Activated CD8-positive, alpha-beta memory T cell treated with anti-CD3 and anti-CD28 coated beads, Interleukin-2, amount 10 ng/mL, durations not matched to agents 7 days and 5 days (primary cell): ENCODE measurements around the gene PTMS. TPM values are rescaled to one million over a fixed set of nuclear protein-coding genes. Genes with fewer than 3 reads are reported as not detected.
"Not testable (repeated sequence)": the region's sequence is repeated elsewhere in the genome, so short reads cannot be mapped to it uniquely, and the experiment has no call there.

Experiments
- ATAC-seq: fragments of 150-1000 bp; cut with Tn5 transposase; one replicate; pipeline ENCODE4 v1.10.0; 2021; ENCODE audit warnings: moderate library complexity
- CTCF ChIA-PET: fragments of 350-600 bp; sonication (Branson Sonifier 250); formaldehyde crosslinking; loops from one replicate; lab custom pipeline; 2021; ENCODE audit warnings: antibody characterized with exemption; lab: Charles Lee
- DNase-seq: peaks from one replicate; pipeline ENCODE4 v3.0.0-alpha.2; 2020
- H3K27ac Mint-ChIP-seq: one replicate; pipeline ENCODE4 v1.8.0; 2021; ENCODE audit warnings: mild to moderate bottlenecking, mixed read lengths
- H3K27me3 Mint-ChIP-seq: one replicate; pipeline ENCODE4 v1.8.0; 2021; ENCODE audit warnings: mixed read lengths
- H3K36me3 Mint-ChIP-seq: one replicate; pipeline ENCODE4 v1.8.0; 2021; ENCODE audit warnings: mild to moderate bottlenecking, mixed read lengths
- H3K4me1 Mint-ChIP-seq: one replicate; pipeline ENCODE4 v1.8.0; 2021; ENCODE audit warnings: mixed read lengths
- H3K4me3 Mint-ChIP-seq: one replicate; pipeline ENCODE4 v1.8.0; 2021; ENCODE audit warnings: mild to moderate bottlenecking, moderate library complexity, mixed read lengths
- H3K9me3 Mint-ChIP-seq: one replicate; pipeline ENCODE4 v1.8.0; 2022; ENCODE audit warnings: low read depth, mixed read lengths
- total RNA-seq, 2 experiments: library from RNA; stranded (reverse); gene quantifications; one replicate each; pipeline ENCODE4 v1.2.3, GENCODE V29; 2021

The PTMS gene
- total RNA-seq, 2 experiments from 2014 or later, result 131 to 142 TPM

DNA sequence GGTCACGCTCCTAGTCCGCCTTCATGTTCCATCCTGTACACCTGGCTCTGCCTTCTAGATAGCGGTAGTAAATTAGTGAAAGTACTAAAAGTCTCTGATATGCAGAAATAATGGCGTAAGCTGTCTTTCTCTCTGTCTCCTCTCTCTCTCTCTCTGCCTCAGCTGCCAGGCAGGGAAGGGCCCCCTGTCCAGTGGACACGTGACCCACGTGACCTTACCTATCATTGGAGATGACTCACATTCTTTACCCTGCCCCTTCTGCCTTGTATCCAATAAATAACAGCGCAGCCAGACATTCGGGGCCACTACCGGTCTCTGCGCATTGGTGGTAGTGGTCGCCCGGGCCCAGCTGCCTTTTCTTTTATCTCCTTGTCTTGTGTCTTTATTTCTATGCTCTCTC is 24.1 kb upstream of the PTMS start:
- H3K27ac Mint-ChIP-seq, H3K9me3 Mint-ChIP-seq, H3K36me3 Mint-ChIP-seq, ATAC-seq, H3K27me3 Mint-ChIP-seq, DNase-seq, H3K4me3 Mint-ChIP-seq: not testable (repeated sequence)
- CTCF ChIA-PET, result interaction anchor here (0.9 to 2.7 kb wide), 2 partner anchors 11 to 36 kb away, joined by 3 to 8 read pairs; partner anchors contain the start of gene MLF2
- H3K4me1 Mint-ChIP-seq, result peaks cover 14% of the 10 kb centered on the region

DNA sequence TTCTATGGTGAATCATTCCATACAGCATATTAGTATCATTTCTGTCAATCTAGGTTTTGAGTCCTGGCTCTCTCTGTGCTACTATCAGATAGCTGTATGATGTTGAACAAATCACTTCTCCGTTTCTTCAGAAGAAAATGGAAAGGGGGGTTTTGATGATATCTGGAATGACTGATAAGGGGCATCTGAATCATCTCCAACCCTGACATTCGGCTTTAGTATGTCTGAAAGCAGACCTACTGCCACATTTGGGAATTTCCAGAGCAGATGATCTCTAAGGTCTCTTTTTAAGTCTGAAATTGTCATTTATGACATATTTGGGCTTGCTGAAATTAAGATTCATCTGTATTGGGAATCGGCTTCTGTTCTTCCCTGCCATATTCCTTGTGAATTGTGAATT is 23.3 kb upstream of the PTMS start:
- peaks cover 12% of the 10 kb centered on the region for H3K36me3 Mint-ChIP-seq
- H3K27ac Mint-ChIP-seq, result no peak overlapping the region
- H3K9me3 Mint-ChIP-seq, result peaks cover 3% of the 10 kb centered on the region
- H3K27me3 Mint-ChIP-seq, result no peaks in the 10 kb centered on the region
- ATAC-seq, result no peak
- H3K4me3 Mint-ChIP-seq, result no peak overlapping the region
- CTCF ChIA-PET, result interaction anchor here (0.7 to 2.7 kb wide), 3 partner anchors 10 to 1136 kb away, joined by 3 to 8 read pairs (median 3); partner anchors contain the start of gene MLF2
- DNase-seq, result no peak
- H3K4me1 Mint-ChIP-seq, result peaks cover 14% of the 10 kb centered on the region

DNA sequence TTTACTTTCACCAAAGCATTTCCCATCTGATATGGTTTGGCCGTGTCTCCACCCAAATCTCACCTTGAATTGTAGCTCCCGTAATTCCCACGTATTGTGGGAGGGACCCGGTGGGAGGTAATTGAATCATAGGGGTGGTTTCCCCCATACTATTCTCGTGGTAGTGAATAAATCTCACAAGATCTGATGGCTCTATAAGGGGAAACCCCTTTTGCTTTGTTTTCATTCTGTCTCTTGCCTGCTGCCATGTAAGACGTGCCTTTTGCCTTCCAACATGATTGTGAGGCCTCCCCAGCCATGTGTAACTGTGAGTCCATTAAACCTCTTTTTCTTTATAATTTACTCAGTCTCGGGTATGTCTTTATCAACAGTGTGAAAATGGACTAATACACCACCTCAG is 22.9 kb upstream of the PTMS start:
- H3K9me3 Mint-ChIP-seq, ATAC-seq, H3K4me3 Mint-ChIP-seq, DNase-seq, H3K27ac Mint-ChIP-seq, H3K27me3 Mint-ChIP-seq: not testable (repeated sequence)
- peaks cover 14% of the 10 kb centered on the region for H3K4me1 Mint-ChIP-seq
- H3K36me3 Mint-ChIP-seq, result peaks cover 17% of the 10 kb centered on the region
- CTCF ChIA-PET, result interaction anchor here (0.7 to 2.7 kb wide), 3 partner anchors 9 to 1136 kb away, joined by 3 to 8 read pairs (median 3); partner anchors contain the start of gene MLF2

DNA sequence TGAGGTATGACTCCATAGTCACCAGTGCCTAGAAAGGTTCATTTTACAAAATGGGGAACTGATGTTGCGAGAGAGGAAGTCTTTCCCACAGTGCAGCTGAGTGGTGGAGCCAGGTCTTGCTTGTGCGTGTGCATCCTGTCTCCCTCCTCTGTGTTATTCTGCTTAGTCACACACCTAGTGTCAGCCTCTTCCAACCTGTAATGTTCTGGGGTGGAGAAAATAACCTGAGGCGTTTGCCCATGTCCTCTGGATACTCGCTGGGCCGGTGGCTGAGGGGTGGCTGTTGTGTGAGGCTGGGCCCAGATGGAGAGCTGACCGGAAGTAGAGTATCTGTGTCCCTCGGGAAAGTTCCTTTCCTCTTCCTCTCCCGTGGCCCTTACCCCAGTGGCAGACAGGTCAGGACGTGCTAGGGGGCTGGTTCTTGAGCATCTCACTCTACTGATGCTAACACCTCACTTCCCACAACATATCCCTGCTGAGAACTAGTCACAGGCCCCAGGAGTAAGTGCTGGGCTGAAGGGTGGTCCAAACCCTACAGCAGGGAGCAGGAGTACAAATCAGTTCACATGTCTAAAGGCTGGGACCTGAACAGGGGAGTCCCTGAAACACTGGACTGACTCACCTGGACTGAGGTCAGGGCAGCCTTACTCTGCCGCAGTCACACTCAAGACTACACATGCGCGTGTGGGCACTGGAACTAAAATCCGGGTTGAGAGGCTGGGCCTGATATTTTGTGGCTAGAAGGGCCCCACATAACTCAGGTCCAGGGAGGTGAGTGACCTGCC is 20.2 kb upstream of the PTMS start:
- H3K36me3 Mint-ChIP-seq, result peaks cover 28% of the 10 kb centered on the region
- H3K27ac Mint-ChIP-seq, result peak overlapping the region; percentile 64
- peaks cover 19% of the 10 kb centered on the region for H3K4me1 Mint-ChIP-seq
- CTCF ChIA-PET, result interaction anchor here (0.8 to 1.8 kb wide), 3 partner anchors 9 to 88 kb away, joined by 3 to 5 read pairs (median 4); no protein-coding TSS in a partner anchor
- no peak overlapping the region for H3K4me3 Mint-ChIP-seq
- no peaks in the 10 kb centered on the region for H3K27me3 Mint-ChIP-seq
- H3K9me3 Mint-ChIP-seq, result peaks cover 3% of the 10 kb centered on the region
- ATAC-seq (peak; percentile 78), DNase-seq (no peak)

DNA sequence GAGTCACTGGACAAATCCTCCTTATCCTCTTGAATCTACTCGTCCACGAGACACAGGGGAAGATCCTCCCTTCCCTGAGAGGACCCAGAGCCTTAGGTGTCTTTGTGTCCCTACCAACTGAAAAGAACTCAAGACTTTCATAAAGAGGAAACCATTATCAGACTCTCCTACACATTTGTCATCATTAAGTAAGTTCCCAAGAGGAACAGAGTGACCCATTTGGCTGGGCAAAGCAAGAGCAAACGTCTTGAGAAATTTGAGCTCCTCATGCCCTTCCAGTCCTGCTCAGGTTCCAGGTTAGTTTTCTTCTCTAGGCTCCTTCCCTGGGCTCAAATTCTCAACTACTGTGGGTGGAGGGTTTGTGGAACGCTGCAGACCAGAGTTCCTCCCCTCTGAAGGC is 18.9 kb upstream of the PTMS start:
- DNase-seq, result no peak
- Mint-ChIP-seq H3K4me3 (no peak overlapping the region), H3K4me1 (peaks cover 29% of the 10 kb centered on the region), H3K27ac (peak overlapping the region; percentile 39), H3K36me3 (peaks cover 29% of the 10 kb centered on the region), H3K9me3 (peaks cover 3% of the 10 kb centered on the region), H3K27me3 (no peaks in the 10 kb centered on the region)
- CTCF ChIA-PET, result interaction anchor here (0.8 to 1.3 kb wide), 2 partner anchors 31 to 85 kb away, joined by 3 to 4 read pairs; no protein-coding TSS in a partner anchor
- no peak for ATAC-seq

DNA sequence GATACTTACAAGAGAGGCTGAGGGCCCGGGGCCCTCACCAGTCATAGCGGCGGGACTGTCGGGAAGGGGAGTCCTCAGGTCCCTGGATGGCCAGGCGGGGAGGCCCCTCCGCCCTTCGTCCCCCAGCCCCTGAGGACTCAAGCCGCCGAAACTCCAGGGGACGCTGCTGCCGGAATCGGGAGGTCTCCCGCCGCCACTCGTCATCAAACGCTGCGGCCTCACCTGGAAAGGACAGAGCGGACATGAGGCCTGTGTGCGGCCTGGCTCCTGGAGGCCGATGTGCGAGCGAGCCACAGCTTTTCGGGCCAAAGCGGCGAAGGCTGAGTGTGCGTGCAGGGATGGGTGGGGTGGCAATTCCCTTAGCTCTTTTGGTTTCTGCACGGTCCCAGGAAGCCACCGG is 17.4 kb upstream of the PTMS start:
- Mint-ChIP-seq H3K27ac (no peak overlapping the region), H3K9me3 (no peaks in the 10 kb centered on the region), H3K36me3 (peaks cover 24% of the 10 kb centered on the region), H3K4me1 (peaks cover 35% of the 10 kb centered on the region), H3K27me3 (no peaks in the 10 kb centered on the region), H3K4me3 (no peak overlapping the region)
- CTCF ChIA-PET, result no interaction called here
- DNase-seq, result no peak
- ATAC-seq, result no peak

DNA sequence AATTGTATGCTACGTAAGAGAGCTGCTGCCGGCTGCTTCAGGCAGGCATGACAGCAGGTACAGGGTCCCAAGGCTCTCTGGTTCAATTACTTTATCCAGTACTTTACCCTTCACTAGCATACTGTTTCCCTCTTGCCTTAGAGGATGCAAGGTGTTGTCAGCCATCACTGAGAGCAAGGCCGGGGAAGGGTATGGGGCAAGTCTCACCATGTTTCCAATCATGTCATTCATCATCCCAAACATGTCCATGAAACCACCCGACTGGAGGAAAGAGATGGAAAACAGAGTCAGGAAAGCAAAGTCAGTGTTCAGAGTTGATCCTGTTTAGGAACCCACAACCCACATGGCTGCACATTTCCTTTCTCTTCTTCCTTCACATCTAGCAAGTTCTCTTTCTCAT is 15.7 kb upstream of the PTMS start:
- Mint-ChIP-seq H3K4me3 (no peak overlapping the region), H3K27me3 (no peaks in the 10 kb centered on the region), H3K9me3 (no peaks in the 10 kb centered on the region), H3K36me3 (peaks cover 24% of the 10 kb centered on the region), H3K27ac (peak overlapping the region; percentile 6), H3K4me1 (peaks cover 29% of the 10 kb centered on the region)
- no peak for ATAC-seq
- DNase-seq, result no peak
- CTCF ChIA-PET, result interaction anchor here (6.1 to 6.3 kb wide), 2 partner anchors 22 to 30 kb away, joined by 98 to 117 read pairs; partner anchors contain the start of gene LAG3

DNA sequence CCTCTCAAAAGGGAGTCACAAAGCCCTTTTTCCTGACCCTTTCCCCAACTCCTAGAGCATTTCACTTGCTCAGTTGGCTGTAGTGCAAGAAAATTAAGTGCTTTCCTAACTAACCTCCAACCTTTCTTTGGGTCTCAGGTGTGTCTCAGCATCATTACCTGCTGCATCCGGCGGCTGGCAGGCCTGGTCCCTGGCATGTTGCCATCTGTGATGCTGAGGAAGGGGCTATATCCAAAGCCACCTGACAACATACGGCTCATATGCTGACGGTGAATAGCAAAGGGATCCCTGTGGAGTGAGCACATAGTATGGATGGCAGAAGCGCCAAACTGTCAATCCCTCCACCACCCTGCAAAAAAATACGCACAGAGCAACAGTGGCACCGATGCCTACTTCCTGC is 14.4 kb upstream of the PTMS start:
- DNase-seq (no peak), ATAC-seq (no peak)
- peak overlapping the region; percentile 90 for H3K4me3 Mint-ChIP-seq
- peaks cover 24% of the 10 kb centered on the region for H3K36me3 Mint-ChIP-seq
- CTCF ChIA-PET, result interaction anchor here (1.3 to 9.9 kb wide), 16 partner anchors 9 to 139 kb away, joined by 5 to 120 read pairs (median 24); partner anchors contain the start of genes CDCA3, COPS7A, GPR162 and LAG3
- H3K9me3 Mint-ChIP-seq, result no peaks in the 10 kb centered on the region
- peaks cover 22% of the 10 kb centered on the region for H3K4me1 Mint-ChIP-seq
- peak overlapping the region; percentile 98 for H3K27ac Mint-ChIP-seq
- no peaks in the 10 kb centered on the region for H3K27me3 Mint-ChIP-seq

DNA sequence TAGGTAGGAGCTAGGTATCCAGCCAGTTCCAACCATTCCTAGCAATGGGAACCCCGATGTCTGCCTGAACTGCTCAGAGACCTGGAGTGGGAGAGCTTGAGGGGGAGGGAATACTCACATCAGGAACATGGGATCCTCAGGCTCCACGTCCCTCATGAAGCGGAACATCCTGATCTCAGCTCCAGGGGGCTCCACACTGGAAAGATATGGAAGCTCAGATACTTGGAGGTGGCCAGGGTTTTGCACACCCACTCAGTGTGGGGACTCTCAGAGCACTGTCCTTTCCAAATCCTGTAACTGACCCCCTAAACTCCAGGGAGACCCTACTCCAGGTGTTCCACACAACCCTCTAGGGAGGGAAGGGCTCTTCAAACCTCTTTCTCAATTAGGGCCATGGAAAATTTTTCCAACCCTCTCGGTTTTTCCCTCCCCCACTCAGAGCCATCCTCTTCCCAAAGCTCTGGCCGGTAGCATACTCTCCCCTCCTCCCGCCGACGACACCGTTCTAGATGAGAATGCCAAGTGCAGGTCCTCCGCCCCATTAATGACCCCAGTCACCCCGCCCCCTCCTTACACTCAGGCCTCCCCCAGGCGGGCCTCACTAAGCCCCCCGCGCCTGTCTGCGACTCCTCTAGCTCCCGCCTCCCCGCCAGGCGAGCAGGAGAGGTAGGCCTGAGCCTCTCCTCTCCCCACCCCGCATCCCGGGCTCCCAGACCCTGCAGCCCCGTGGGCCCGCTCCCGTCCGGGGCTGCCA is 13.8 kb upstream of the PTMS start:
- ATAC-seq (peak; percentile 3), DNase-seq (peak; percentile 64)
- Mint-ChIP-seq H3K27ac (peak overlapping the region; percentile 98), H3K36me3 (peaks cover 21% of the 10 kb centered on the region), H3K4me1 (peaks cover 22% of the 10 kb centered on the region), H3K27me3 (peaks cover 2% of the 10 kb centered on the region), H3K9me3 (no peaks in the 10 kb centered on the region), H3K4me3 (peak overlapping the region; percentile 90)
- CTCF ChIA-PET, result interaction anchor here (0.8 to 9.9 kb wide), 31 partner anchors 9 to 215 kb away, joined by 3 to 120 read pairs (median 9); partner anchors contain the start of genes CDCA3, COPS7A, GNB3 and GPR162

DNA sequence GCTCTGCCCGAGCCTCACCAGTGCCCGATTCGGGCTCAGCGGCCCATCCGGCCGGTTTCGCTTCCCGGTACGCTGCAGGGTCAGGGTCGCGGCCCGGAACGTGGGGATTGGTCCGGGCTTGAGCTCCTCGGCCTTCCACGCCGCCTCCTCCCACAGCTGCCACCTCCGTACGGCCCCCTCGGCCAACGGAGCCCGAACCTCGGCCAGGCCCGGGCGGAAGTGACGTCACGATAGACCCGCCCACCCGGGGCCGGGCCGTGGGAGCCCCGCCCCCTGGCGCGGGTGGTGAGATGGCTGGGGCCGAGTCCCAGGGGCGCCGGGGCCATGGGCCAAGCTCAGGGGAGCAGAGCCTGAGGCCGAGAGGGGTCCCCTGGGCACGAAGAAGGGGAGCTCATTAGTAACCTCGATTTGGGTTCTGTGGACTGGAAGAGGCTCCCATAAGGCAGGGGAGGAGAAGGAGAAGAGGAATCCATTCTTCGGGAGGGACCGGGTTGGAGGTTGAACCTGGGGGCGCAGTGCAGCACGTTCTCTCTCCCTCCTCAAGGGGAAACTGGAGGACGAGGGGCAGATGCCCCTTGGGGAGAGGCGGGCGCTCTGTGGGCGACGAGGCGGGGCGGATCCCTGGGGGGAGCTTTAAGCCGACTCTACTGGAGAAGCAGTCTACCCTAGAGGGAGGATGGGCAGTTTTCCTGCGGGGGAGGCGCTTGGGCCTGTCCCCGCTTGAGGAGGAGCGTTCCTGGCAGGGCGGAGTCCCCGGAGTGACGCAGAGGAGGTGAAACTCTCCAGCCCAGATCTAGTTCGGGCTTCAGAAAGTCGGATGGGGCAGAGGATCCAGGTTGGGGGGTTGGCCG is 13.0 kb upstream of the PTMS start, which contains the start of gene MLF2:
TSS of gene MLF2 (minus strand) at position 221 of the 851 bp plus-strand sequence. CDS start 807 bp downstream, outside the sequence.
- peak within 1 kb of the TSS; percentile 98 for H3K27ac Mint-ChIP-seq
- peaks cover 14% of the 10 kb centered on the region for H3K36me3 Mint-ChIP-seq
- CTCF ChIA-PET, result interaction anchor here (0.8 to 9.9 kb wide), 41 partner anchors 10 to 327 kb away, joined by 3 to 120 read pairs (median 8); partner anchors contain the start of genes CDCA3, COPS7A, GNB3 and GPR162
- ATAC-seq (peak; percentile 92), DNase-seq (peak; percentile 99)
- peak within 1 kb of the TSS; percentile 90 for H3K4me3 Mint-ChIP-seq
- no peaks in the 10 kb centered on the region for H3K9me3 Mint-ChIP-seq
- H3K4me1 Mint-ChIP-seq, result peaks cover 25% of the 10 kb centered on the region
- peaks cover 2% of the 10 kb centered on the region for H3K27me3 Mint-ChIP-seq

DNA sequence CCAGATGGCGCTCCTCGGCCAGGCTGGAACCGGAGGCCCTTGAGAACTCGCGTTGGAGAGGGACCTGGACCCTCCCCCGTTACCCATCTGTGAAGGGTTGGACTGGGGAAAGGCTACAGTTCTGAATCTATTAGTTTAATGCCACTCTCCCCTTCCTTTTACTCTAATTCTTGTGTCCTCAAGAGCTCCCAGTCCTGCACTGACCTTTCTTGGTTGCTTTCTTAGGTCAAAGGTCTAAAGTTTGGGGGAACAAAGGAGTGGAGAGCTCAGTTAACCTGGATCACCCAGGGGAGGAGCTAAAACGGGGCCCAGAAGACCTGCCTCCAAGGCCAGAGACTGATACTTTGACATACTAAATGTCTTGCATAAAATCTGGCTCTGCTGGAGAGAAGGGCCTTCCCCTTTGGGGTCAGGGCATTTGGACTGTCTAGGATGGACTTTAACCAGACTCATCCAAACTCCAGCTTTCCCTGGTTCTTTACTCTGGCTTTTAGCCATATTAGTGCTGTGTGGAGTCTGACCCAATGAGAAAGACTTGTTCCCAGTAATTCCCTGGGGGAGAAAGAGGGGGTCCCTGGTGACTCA is 12.3 kb upstream of the PTMS start:
- H3K9me3 Mint-ChIP-seq, result no peaks in the 10 kb centered on the region
- H3K27me3 Mint-ChIP-seq, result peaks cover 2% of the 10 kb centered on the region
- H3K4me1 Mint-ChIP-seq, result peaks cover 31% of the 10 kb centered on the region
- peaks cover 10% of the 10 kb centered on the region for H3K36me3 Mint-ChIP-seq
- DNase-seq (no peak), ATAC-seq (no peak)
- peak overlapping the region; percentile 90 for H3K4me3 Mint-ChIP-seq
- CTCF ChIA-PET, result interaction anchor here (1.0 to 9.9 kb wide), 34 partner anchors 9 to 328 kb away, joined by 3 to 120 read pairs (median 9); partner anchors contain the start of genes CDCA3, COPS7A, GNB3 and GPR162
- H3K27ac Mint-ChIP-seq, result peak overlapping the region; percentile 98

DNA sequence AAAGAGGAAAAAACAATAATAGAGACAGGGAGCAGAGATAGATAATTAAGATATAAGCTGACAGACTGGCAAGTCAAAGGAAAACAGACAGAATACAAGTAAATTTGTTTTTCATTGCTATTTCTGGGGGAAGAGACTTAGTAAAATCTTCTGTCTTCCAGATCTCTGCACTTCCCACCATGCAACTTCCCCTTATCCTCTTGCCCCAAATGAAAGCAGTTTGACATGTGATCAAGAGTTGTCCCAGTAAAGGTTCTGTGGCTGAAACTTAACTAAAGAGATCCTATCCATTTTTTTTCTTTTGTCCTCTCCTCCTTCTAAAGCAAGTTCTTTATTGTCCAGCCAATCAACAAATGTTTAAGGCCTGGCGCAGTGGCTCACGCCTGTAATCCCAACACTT is 11.8 kb upstream of the PTMS start:
- Mint-ChIP-seq H3K9me3 (no peaks in the 10 kb centered on the region), H3K27ac (no peak overlapping the region), H3K4me3 (no peak overlapping the region), H3K27me3 (peaks cover 2% of the 10 kb centered on the region), H3K36me3 (peaks cover 5% of the 10 kb centered on the region), H3K4me1 (peaks cover 34% of the 10 kb centered on the region)
- DNase-seq, result no peak
- ATAC-seq, result no peak
- CTCF ChIA-PET, result interaction anchor here (1.1 to 9.9 kb wide), 26 partner anchors 8 to 329 kb away, joined by 3 to 120 read pairs (median 10); partner anchors contain the start of genes CDCA3, COPS7A, GNB3 and GPR162
